A673 (cell line): ENCODE results near the gene CGB1. TPM values are rescaled to one million over a fixed set of nuclear protein-coding genes. Genes with fewer than 3 reads are reported as not detected.

Experiments used
- BruUV-seq: library from RNA; stranded (reverse); fragments of 400-500 nt; replicated peaks from 2 replicates; lab custom pipeline; 2021; lab: Mats Ljungman, UMichigan
- CTCF ChIA-PET: fragments of 300-600 bp; sonication (Branson Sonifier 250); formaldehyde crosslinking; loops from one replicate; lab custom pipeline; 2022; ENCODE audit warnings: antibody characterized with exemption; lab: Charles Lee
- POLR2A ChIA-PET: fragments of 300-600 bp; sonication (Branson Sonifier 250); formaldehyde crosslinking; loops from one replicate; lab custom pipeline; 2022; ENCODE audit warnings: antibody characterized with exemption; ENCODE audit not compliant: low non-redundant PET; lab: Charles Lee
- DNase-seq: peaks from one replicate; pipeline ENCODE4 v3.0.0-alpha.2; 2015; ENCODE audit warnings: low spot score
- H3K27ac ChIP-seq: fragments of 200-600 bp; sonication (generic); 2 replicates; pipeline ENCODE4 v1.5.1; 2016; ENCODE audit warnings: mixed run types, low read depth, mild to moderate bottlenecking, mixed read lengths, antibody characterized with exemption, low read length; ENCODE audit not compliant: poor library complexity, severe bottlenecking
- H3K27me3 ChIP-seq: fragments of 200-600 bp; sonication (generic); replicated peaks from 2 replicates; pipeline ENCODE4 v1.6.1; 2017; ENCODE audit warnings: mixed run types, low read depth, mild to moderate bottlenecking, mixed read lengths, antibody characterized with exemption, low read length; ENCODE audit not compliant: insufficient read depth, poor library complexity
- H3K36me3 ChIP-seq: fragments of 200-600 bp; sonication (generic); 2 replicates; pipeline ENCODE4 v1.6.1; 2016; ENCODE audit warnings: mixed run types, mild to moderate bottlenecking, mixed read lengths, antibody characterized with exemption, low read length; ENCODE audit not compliant: insufficient read depth, poor library complexity, severe bottlenecking
- H3K4me1 ChIP-seq: fragments of 200-600 bp; sonication (generic); 2 replicates; pipeline ENCODE4 v1.6.1; 2017; ENCODE audit warnings: mixed run types, mild to moderate bottlenecking, mixed read lengths, antibody characterized with exemption, low read length; ENCODE audit not compliant: insufficient read depth, poor library complexity, severe bottlenecking
- H3K4me3 ChIP-seq: fragments of 200-600 bp; sonication (generic); 2 replicates; pipeline ENCODE4 v1.5.1; 2016; ENCODE audit warnings: low read depth, mixed run types, mild to moderate bottlenecking, mixed read lengths, low read length; ENCODE audit not compliant: poor library complexity, severe bottlenecking
- H3K9me3 ChIP-seq: fragments of 200-600 bp; sonication (generic); 2 replicates; pipeline ENCODE4 v1.6.1; 2016; ENCODE audit warnings: mixed run types, low read depth, mild to moderate bottlenecking, mixed read lengths, antibody characterized with exemption, low read length; ENCODE audit not compliant: poor library complexity, severe bottlenecking
- EZH2 ChIP-seq: fragments of 200-600 bp; sonication (generic); IDR thresholded peaks from 2 replicates; pipeline ENCODE4 v1.6.1; 2017; ENCODE audit warnings: borderline replicate concordance, low read depth, mild to moderate bottlenecking, mixed read lengths, antibody characterized with exemption, low read length; ENCODE audit not compliant: poor library complexity, severe bottlenecking
- intact Hi-C: fragments of 100-400 bp; cut with micrococcal nuclease; formaldehyde crosslinking; loops from one replicate; pipeline ENCODE4 v1.10.0; 2022; ENCODE audit not compliant: unreplicated experiment
- total RNA-seq: library from RNA; stranded (reverse); gene quantifications from 2 replicates; pipeline ENCODE4 v1.2.3, GENCODE V29; 2021
- TF ChIP-seq, protein P1 (sequence below): fragments of 300-800, 200-600 bp; sonication (generic); conservative IDR thresholded peaks from 2 replicates; pipeline ENCODE4 v1.5.1; 2017; ENCODE audit warnings: low read depth, mild to moderate bottlenecking, antibody characterized with exemption, low read length, moderate library complexity, mixed read lengths

The CGB1 gene
- total RNA-seq, 1 experiment from 2014 or later = not detected

DNA sequence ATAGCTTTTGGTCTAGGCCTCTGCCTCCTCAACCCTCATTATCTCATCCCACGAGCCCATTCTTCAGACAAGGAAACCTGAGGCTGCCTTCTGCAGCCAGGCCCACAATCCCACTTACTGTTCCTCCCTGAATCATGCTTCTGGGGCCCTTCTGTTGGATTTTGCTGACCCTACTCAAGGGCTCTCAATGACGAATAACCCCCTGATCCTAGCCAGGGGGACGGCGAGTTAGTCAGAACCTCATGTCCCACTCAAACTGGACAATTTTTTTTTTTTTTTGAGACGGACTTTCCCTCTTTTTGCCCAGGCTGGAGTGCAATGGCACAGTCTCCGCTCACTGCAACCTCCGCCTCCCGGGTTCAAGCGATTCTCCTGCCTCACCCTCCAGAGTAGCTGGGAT, 14.6 kb downstream of the CGB1 start:
- H3K9me3 ChIP-seq = no peaks in the 10 kb centered on the region
- no peak for DNase-seq
- BruUV-seq = no TSS peak
- no peak overlapping the region for H3K4me3 ChIP-seq
- ChIA-PET CTCF (interaction anchor here (0.7 to 1.3 kb wide), 2 partner anchors 22 to 37 kb away, joined by 6 to 7 read pairs; no protein-coding TSS in a partner anchor), POLR2A (no interaction called here)
- no peak overlapping the region for H3K27ac ChIP-seq
- no peaks in the 10 kb centered on the region for H3K36me3 ChIP-seq
- no peaks in the 10 kb centered on the region for H3K27me3 ChIP-seq
- no peak for TF ChIP-seq EZH2
- TF ChIP-seq, protein P1, sequence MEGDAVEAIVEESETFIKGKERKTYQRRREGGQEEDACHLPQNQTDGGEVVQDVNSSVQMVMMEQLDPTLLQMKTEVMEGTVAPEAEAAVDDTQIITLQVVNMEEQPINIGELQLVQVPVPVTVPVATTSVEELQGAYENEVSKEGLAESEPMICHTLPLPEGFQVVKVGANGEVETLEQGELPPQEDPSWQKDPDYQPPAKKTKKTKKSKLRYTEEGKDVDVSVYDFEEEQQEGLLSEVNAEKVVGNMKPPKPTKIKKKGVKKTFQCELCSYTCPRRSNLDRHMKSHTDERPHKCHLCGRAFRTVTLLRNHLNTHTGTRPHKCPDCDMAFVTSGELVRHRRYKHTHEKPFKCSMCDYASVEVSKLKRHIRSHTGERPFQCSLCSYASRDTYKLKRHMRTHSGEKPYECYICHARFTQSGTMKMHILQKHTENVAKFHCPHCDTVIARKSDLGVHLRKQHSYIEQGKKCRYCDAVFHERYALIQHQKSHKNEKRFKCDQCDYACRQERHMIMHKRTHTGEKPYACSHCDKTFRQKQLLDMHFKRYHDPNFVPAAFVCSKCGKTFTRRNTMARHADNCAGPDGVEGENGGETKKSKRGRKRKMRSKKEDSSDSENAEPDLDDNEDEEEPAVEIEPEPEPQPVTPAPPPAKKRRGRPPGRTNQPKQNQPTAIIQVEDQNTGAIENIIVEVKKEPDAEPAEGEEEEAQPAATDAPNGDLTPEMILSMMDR = no peak
- intact Hi-C loops = no loop called here
- H3K4me1 ChIP-seq = peaks cover 15% of the 10 kb centered on the region

DNA sequence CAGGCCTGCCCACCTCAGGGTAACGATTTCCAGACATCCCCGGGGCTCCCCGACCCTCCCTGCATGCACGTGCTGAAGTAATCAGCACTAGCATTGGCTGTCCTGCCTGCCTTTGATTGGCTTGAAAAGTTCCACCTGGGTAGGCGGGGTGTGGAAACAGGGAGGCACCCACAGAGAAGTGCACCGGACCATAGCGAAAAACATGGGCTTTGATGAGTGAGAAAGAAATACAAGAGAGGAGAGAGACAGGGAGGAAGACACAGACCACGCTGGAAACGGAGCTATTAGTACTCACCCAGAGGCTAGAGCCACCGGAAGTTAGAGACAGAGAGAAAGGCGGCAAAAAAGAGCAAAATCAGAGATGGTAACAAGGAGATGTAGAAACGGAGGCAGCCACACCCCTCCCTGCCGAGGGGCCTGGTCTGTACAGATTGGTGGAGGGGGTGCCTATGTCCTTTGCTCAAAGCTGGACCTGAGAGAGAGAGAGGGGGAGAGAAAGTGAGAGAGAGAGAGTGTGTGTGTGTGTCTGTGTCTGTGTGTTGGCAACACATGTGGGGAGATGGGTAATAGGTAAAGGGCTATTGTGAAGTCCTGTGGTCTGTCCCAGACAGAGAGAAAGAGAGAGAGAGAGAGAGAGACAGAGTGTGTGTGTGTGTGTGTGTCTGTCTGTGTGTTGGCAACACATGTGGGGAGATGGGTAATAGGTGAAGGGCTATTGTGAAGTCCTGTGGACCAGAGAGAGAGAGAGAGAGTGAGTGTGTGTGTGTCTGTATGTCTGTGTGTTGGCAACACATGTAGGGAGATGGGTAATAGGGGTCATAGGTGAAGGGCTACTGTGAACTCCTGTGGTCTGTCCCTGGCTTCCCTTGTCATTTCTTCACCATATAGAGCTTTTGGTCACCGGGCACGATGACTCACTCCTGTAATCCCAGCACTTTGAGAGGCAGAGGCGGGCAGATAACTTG, 15.5 kb downstream of the CGB1 start:
- peaks cover 15% of the 10 kb centered on the region for H3K4me1 ChIP-seq
- POLR2A ChIA-PET = no interaction called here
- no peak overlapping the region for H3K27ac ChIP-seq
- intact Hi-C loops = no loop called here
- H3K27me3 ChIP-seq = no peaks in the 10 kb centered on the region
- no TSS peak for BruUV-seq
- TF ChIP-seq, protein P1 = no peak
- no peak for TF ChIP-seq EZH2
- CTCF ChIA-PET = interaction anchor here (1.3 kb wide), 1 partner anchor 21 kb away, joined by 6 read pairs; no protein-coding TSS in a partner anchor
- no peak for DNase-seq
- H3K36me3 ChIP-seq = no peaks in the 10 kb centered on the region
- no peak overlapping the region for H3K4me3 ChIP-seq
- H3K9me3 ChIP-seq = no peaks in the 10 kb centered on the region

GRCh38 chr19:49020342-49020741, 16.4 kb downstream of the CGB1 start:
- no peak for DNase-seq
- H3K4me3 ChIP-seq = no peak overlapping the region
- H3K36me3 ChIP-seq = peaks cover 7% of the 10 kb centered on the region
- no peak for TF ChIP-seq EZH2
- TF ChIP-seq, protein P1 = no peak
- ChIA-PET POLR2A (no interaction called here), CTCF (interaction anchor here (1.7 kb wide), 1 partner anchor 21 kb away, joined by 3 read pairs; no protein-coding TSS in a partner anchor)
- H3K27ac ChIP-seq = no peak overlapping the region
- no peaks in the 10 kb centered on the region for H3K27me3 ChIP-seq
- BruUV-seq = no TSS peak
- no peaks in the 10 kb centered on the region for H3K9me3 ChIP-seq
- H3K4me1 ChIP-seq = peaks cover 15% of the 10 kb centered on the region
- intact Hi-C loops = no loop called here
